GM21619 (cell line): ENCODE data around the gene BCL2L2.
"Not testable (repeated sequence)": the region's sequence is repeated elsewhere in the genome, so short reads cannot be mapped to it uniquely, and the experiment has no call there.

Experiments used
- ATAC-seq: cut with Tn5 transposase; IDR thresholded peaks from one replicate; pipeline ENCODE4 v1.9.1; 2021; ENCODE audit not compliant: unreplicated experiment

Gene BCL2L2

GRCh38 chr14:23306412-23307145, at the start of gene BCL2L2:
TSS of gene BCL2L2 (plus strand) at chr14:23306833. CDS start at chr14:23307768, 935 bp downstream.
- peak; percentile 21 for ATAC-seq

GRCh38 chr14:23258256-23258655, 48.4 kb upstream of the BCL2L2 start:
- ATAC-seq, result no peak

- ATAC-seq, result no peak
Observed at GRCh38 chr14:23259426-23259825, 47.2 kb upstream of the BCL2L2 start.

GRCh38 chr14:23260849-23261248, 45.8 kb upstream of the BCL2L2 start:
- not testable (repeated sequence) for ATAC-seq

GRCh38 chr14:23269193-23269592, 37.4 kb upstream of the BCL2L2 start:
- ATAC-seq, result no peak

- ATAC-seq, result no peak
Observed at GRCh38 chr14:23275412-23275811, 31.2 kb upstream of the BCL2L2 start.

- no peak for ATAC-seq
Observed at GRCh38 chr14:23277189-23277588, 29.4 kb upstream of the BCL2L2 start.

GRCh38 chr14:23277928-23278327, 28.7 kb upstream of the BCL2L2 start:
- not testable (repeated sequence) for ATAC-seq

GRCh38 chr14:23281247-23281646, 25.4 kb upstream of the BCL2L2 start:
- ATAC-seq, result no peak

GRCh38 chr14:23284654-23285529, 21.7 kb upstream of the BCL2L2 start:
- no peak for ATAC-seq

GRCh38 chr14:23285530-23286019, 21.1 kb upstream of the BCL2L2 start:
- ATAC-seq, result peak; percentile 20

GRCh38 chr14:23286020-23286901, 20.4 kb upstream of the BCL2L2 start, which contains the start of gene HOMEZ:
TSS of gene HOMEZ (minus strand) at chr14:23286132. CDS start at chr14:23285952, 180 bp downstream.
- peak; percentile 96 for ATAC-seq

GRCh38 chr14:23286902-23287479, 19.6 kb upstream of the BCL2L2 start:
- ATAC-seq, result no peak

- no peak for ATAC-seq
Observed at GRCh38 chr14:23294734-23295561, 11.7 kb upstream of the BCL2L2 start.

- no peak for ATAC-seq
Observed at GRCh38 chr14:23296012-23296777, 10.4 kb upstream of the BCL2L2 start.

GRCh38 chr14:23297096-23297495, 9.5 kb upstream of the BCL2L2 start:
- no peak for ATAC-seq

GRCh38 chr14:23297611-23298277, 8.9 kb upstream of the BCL2L2 start:
- ATAC-seq, result no peak
